ENCODE data around the gene ANO4.
"Not testable (repeated sequence)": the region's sequence is repeated elsewhere in the genome, so short reads cannot be mapped to it uniquely, and the experiment has no call there.

The ANO4 gene

GRCh38 chr12:101089271-101089670, 294.7 kb downstream of the ANO4 start:
- no peak for DNase-seq (ENCODE audit: low read depth)

- not testable (repeated sequence) for DNase-seq (ENCODE audit: low read depth)
These were observed 295.6 kb downstream of the ANO4 start for GRCh38 chr12:101090222-101090621.

- DNase-seq (ENCODE audit: low read depth) = no peak
These were observed 303.4 kb downstream of the ANO4 start for GRCh38 chr12:101097829-101098580.

GRCh38 chr12:101107032-101107763, 312.6 kb downstream of the ANO4 start:
- no peak for DNase-seq (ENCODE audit: low read depth)

- DNase-seq (ENCODE audit: low read depth) = no peak
These were observed 313.6 kb downstream of the ANO4 start for GRCh38 chr12:101108130-101108529.

- DNase-seq (ENCODE audit: low read depth) = no peak
These were observed 316.3 kb downstream of the ANO4 start for GRCh38 chr12:101110866-101111265.

GRCh38 chr12:101111441-101111840, 316.9 kb downstream of the ANO4 start:
- DNase-seq (ENCODE audit: low read depth) = no peak

GRCh38 chr12:101115326-101115725, 320.8 kb downstream of the ANO4 start:
- DNase-seq (ENCODE audit: low read depth) = no peak

- DNase-seq (ENCODE audit: low read depth) = no peak
These were observed 322.3 kb downstream of the ANO4 start for GRCh38 chr12:101116911-101117310.

- DNase-seq (ENCODE audit: low read depth) = no peak
These were observed 323.3 kb downstream of the ANO4 start for GRCh38 chr12:101117842-101118241.

GRCh38 chr12:101127521-101128219, 333.1 kb downstream of the ANO4 start:
- DNase-seq (ENCODE audit: low read depth) = no peak

GRCh38 chr12:101145777-101146431, 351.3 kb downstream of the ANO4 start:
- DNase-seq (ENCODE audit: low read depth) = not testable (repeated sequence)

- DNase-seq (ENCODE audit: low read depth) = no peak
These were observed 370.7 kb downstream of the ANO4 start for GRCh38 chr12:101165319-101165718.

- no peak for DNase-seq (ENCODE audit: low read depth)
These were observed 372.3 kb downstream of the ANO4 start for GRCh38 chr12:101166866-101167265.

- DNase-seq (ENCODE audit: low read depth) = no peak
These were observed 373.4 kb downstream of the ANO4 start for GRCh38 chr12:101168001-101168400.

GRCh38 chr12:101172316-101172715, 377.7 kb downstream of the ANO4 start:
- DNase-seq (ENCODE audit: low read depth) = no peak

GRCh38 chr12:101173197-101173749, 378.7 kb downstream of the ANO4 start:
- no peak for DNase-seq (ENCODE audit: low read depth)

GRCh38 chr12:101174541-101174940, 380.0 kb downstream of the ANO4 start:
- no peak for DNase-seq (ENCODE audit: low read depth)
